Gastroesophageal sphincter (tissue), 4 donors: ENCODE measurements around the gene KLHDC9. TPM values are rescaled to one million over a fixed set of nuclear protein-coding genes. Genes with fewer than 3 reads are reported as not detected.

Experiments
- ATAC-seq: fragments of 150-250 bp; one replicate; pipeline ENCODE4 v1.9.1; 2016; ENCODE audit warnings: mild to moderate bottlenecking, moderate library complexity
- H3K27ac ChIP-seq, 4 donors: fragments of 200-600 bp; sonication (generic) in 3 of 4; 1 replicate in 3 of 4; 2 replicates in 1 of 4; pipeline ENCODE4 v1.5.1; 2016 to 2019
- H3K27me3 ChIP-seq: fragments of 200-600 bp; sonication (generic); one replicate; pipeline ENCODE4 v1.5.1; 2019
- H3K36me3 ChIP-seq, 2 donors: fragments of 200-600 bp; sonication (generic); one replicate each; pipeline ENCODE4 v1.5.1; 2019; ENCODE audit warnings: control low read depth in 1 of 2
- H3K4me1 ChIP-seq, 3 donors: fragments of 200-600 bp; sonication (generic); 1 replicate in 2 of 3; 2 replicates in 1 of 3; pipeline ENCODE4 v1.5.1; 2016 to 2019; ENCODE audit warnings: control low read depth in 2 of 3
- H3K4me3 ChIP-seq, 2 donors: fragments of 200-600 bp; sonication (generic); one replicate each; pipeline ENCODE4 v1.5.1; 2019; ENCODE audit warnings: mild to moderate bottlenecking in 1 of 2, moderate library complexity in 1 of 2
- H3K9me3 ChIP-seq, 3 donors: fragments of 200-600 bp; sonication (generic); one replicate each; pipeline ENCODE4 v1.5.1; 2017 to 2019; ENCODE audit warnings: control low read depth in 2 of 3
- EP300 ChIP-seq: sonication (generic); formaldehyde crosslinking; IDR thresholded peaks from one replicate; pipeline ENCODE4 v1.6.1; 2017; ENCODE audit warnings: antibody characterized with exemption, mild to moderate bottlenecking
- POLR2A ChIP-seq, 2 donors: fragments of 450-650 bp; IDR thresholded peaks; one replicate each; pipeline ENCODE4 v1.6.1; 2017; ENCODE audit warnings: antibody characterized with exemption in 2 of 2, mild to moderate bottlenecking in 2 of 2, moderate library complexity in 1 of 2
- POLR2AphosphoS5 ChIP-seq: sonication (generic); formaldehyde crosslinking; IDR thresholded peaks from one replicate; pipeline ENCODE4 v1.6.1; 2017; ENCODE audit warnings: antibody characterized with exemption
- WGBS, 2 donors: methylation state at CpG; one replicate each; pipeline ENCODE4 v1.1.5; 2018; ENCODE audit warnings: low coverage in 1 of 2; 5-methylcytosine and 5-hydroxymethylcytosine counted together
- total RNA-seq, 4 donors: library from RNA; depleted of rRNA; stranded (reverse); fragments of >200 nt; gene quantifications; one replicate each; pipeline ENCODE4 v1.1.0, GENCODE V29; 2016
- TF ChIP-seq, protein P1 (sequence below), 4 experiments: fragments of 200-600 bp in 2 of 4; fragments of 450-650 bp in 2 of 4; sonication (generic) in 1 of 4; IDR thresholded peaks; one replicate each; pipeline ENCODE4 v1.5.1; 2017 to 2019; ENCODE audit warnings: antibody characterized with exemption in 4 of 4, mild to moderate bottlenecking in 2 of 4, moderate library complexity in 2 of 4

The KLHDC9 gene
- total RNA-seq, 4 donors from 2014 or later, result 3.5 to 22.6 (median 8.6) TPM

DNA sequence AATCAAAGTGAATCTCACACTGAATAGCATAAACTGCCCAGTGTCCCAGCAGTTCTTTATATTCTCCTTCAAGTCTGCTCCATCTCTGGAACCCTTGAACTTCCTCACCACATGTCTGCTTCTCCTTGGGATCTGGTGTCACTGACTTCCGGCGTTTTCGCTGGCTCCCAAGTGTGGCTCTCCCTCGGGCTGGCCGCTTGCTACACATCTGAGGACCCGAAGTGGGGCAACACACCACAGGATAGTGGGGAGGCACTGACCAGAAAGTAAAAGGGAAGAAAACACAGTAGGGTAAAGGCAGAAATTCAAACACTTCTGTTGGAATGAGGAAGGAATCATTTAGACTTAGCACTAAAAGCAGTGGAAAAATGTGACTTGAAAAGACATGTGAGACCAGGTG is 24.8 kb downstream of the KLHDC9 start:
- Histone ChIP-seq H3K36me3 (peaks cover 0 to 78% of the 10 kb centered on the region in 2 donors), H3K9me3 (no peaks in the 10 kb centered on the region), H3K27me3 (no peaks in the 10 kb centered on the region), H3K4me3 (no peak overlapping the region), H3K4me1 (peaks cover 11 to 54% (median 18%) of the 10 kb centered on the region in 3 donors), H3K27ac (no peak overlapping the region)
- ATAC-seq, result no peak
- TF ChIP-seq POLR2A (IDR thresholded peaks at IDR 0.05), result no peak
- TF ChIP-seq, protein P1, sequence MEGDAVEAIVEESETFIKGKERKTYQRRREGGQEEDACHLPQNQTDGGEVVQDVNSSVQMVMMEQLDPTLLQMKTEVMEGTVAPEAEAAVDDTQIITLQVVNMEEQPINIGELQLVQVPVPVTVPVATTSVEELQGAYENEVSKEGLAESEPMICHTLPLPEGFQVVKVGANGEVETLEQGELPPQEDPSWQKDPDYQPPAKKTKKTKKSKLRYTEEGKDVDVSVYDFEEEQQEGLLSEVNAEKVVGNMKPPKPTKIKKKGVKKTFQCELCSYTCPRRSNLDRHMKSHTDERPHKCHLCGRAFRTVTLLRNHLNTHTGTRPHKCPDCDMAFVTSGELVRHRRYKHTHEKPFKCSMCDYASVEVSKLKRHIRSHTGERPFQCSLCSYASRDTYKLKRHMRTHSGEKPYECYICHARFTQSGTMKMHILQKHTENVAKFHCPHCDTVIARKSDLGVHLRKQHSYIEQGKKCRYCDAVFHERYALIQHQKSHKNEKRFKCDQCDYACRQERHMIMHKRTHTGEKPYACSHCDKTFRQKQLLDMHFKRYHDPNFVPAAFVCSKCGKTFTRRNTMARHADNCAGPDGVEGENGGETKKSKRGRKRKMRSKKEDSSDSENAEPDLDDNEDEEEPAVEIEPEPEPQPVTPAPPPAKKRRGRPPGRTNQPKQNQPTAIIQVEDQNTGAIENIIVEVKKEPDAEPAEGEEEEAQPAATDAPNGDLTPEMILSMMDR (IDR thresholded peaks at IDR 0.05), result no peak
- no peak for TF ChIP-seq EP300
- WGBS, 2 donors, result no CpG with 5 or more reads among the region's 6 CpGs

DNA sequence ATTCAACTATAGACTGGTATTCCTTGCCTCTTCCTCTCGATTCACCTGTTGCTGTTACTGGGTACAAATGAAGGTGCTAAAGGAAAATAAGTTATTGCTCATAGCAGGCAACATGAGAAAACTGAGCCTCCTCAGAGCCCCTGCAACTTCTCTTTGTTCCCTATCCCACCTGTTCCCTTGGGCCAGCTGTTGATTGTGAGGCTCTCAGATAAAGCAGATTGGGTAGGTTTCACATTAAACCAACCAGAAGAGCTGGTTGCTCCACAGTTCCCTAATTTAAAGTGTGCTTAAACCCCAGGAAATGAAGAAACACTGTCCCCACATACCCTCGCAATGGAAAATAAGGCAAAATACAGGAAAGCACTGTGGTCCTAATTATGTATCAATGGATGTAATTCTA is 29.5 kb downstream of the KLHDC9 start:
- TF ChIP-seq POLR2AphosphoS5 (no peak), POLR2A (IDR thresholded peaks at IDR 0.05) (no peak), EP300 (no peak)
- TF ChIP-seq, protein P1 (IDR thresholded peaks at IDR 0.05), result no peak
- no peak for ATAC-seq
- Histone ChIP-seq H3K27me3 (no peaks in the 10 kb centered on the region), H3K4me1 (peaks cover 0 to 60% (median 16%) of the 10 kb centered on the region in 3 donors), H3K4me3 (no peak overlapping the region), H3K9me3 (no peaks in the 10 kb centered on the region), H3K27ac (no peak overlapping the region), H3K36me3 (peaks cover 0 to 67% of the 10 kb centered on the region in 2 donors)
- WGBS, 2 donors, result 94 to 100% methylated on average over 2 of the region's 2 CpGs

DNA sequence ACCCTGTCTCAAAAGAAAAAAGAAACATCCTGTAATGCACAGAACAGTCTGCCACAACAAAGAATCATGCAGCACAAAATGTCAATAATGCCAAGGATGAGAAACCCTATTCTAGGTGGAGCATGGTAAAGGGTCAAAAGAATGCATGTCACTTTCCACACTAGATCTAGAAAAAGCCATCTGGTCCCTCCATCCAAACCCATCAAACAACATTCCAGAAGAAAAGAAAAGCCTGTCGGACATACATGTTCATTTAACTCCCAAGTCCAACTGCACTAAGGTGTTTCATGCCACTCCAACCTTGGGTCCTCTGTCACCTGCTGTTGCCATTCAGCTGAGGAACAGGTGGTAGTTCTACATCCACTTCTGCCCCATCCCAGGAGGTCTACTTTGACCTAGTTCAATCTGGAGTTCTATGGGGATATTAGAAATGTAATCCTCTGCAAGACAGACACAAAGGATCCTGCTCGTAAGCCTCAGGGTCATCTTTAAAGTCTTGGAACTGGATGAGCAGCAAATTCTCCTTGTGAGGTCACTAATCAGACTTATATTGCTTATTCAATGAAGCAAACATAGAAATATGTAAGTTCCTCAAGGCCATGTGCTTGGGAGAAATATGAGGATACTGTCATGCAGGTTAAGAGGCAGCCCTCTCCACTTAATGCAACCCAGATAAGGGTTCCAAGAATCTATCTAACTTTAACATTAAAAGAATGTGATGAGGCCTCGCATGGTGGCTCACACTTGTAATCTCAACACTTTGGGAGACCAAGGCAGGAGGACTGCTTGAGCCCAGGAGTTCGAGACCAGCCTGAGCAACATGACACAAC is 30.6 kb downstream of the KLHDC9 start:
- Histone ChIP-seq H3K4me1 (peaks cover 2 to 67% (median 20%) of the 10 kb centered on the region in 3 donors), H3K27me3 (no peaks in the 10 kb centered on the region), H3K4me3 (no peak overlapping the region), H3K36me3 (peaks cover 0 to 56% of the 10 kb centered on the region in 2 donors), H3K9me3 (no peaks in the 10 kb centered on the region), H3K27ac (no peak overlapping the region)
- ATAC-seq, result no peak
- TF ChIP-seq POLR2A (IDR thresholded peaks at IDR 0.05), result no peak
- TF ChIP-seq EP300, result no peak
- no peak for TF ChIP-seq POLR2AphosphoS5
- TF ChIP-seq, protein P1 (IDR thresholded peaks at IDR 0.05), result no peak
- 89 to 94% methylated on average over 2 of the region's 4 CpGs for WGBS, 2 donors

DNA sequence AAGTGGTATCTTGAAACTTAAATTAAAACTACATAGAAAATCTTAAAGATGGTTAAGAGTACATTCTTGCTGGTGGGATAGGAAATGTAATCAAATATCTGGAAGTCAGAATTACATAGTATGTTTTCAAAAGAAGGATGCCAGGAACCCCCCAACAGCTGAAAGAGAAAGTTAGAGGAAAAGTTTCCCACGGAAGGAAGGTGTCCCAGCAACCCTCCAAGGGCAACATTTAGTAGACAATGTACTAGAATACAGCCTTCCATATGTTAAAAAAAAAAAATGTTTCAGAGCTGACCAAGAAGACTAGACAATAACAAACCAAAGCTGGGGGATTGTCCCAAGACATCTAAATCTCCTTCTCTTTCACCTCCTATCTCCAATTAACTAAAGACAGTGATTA is 32.1 kb downstream of the KLHDC9 start:
- Histone ChIP-seq H3K4me1 (peaks cover 5 to 70% (median 25%) of the 10 kb centered on the region in 3 donors), H3K27ac (no peak overlapping the region), H3K27me3 (no peaks in the 10 kb centered on the region), H3K36me3 (peaks cover 0 to 41% of the 10 kb centered on the region in 2 donors), H3K9me3 (no peaks in the 10 kb centered on the region), H3K4me3 (no peak overlapping the region)
- 38 to 44% methylated on average over 1 of the region's 1 CpG for WGBS, 2 donors
- no peak for ATAC-seq
- TF ChIP-seq EP300, result no peak
- no peak for TF ChIP-seq POLR2AphosphoS5
- TF ChIP-seq, protein P1 (IDR thresholded peaks at IDR 0.05), result no peak
- no peak for TF ChIP-seq POLR2A (IDR thresholded peaks at IDR 0.05)
